ENCODE results near the gene ASF1A.
A peak's percentile ranks its signal among the peaks of the same experiment; 100 is the strongest.

DNA sequence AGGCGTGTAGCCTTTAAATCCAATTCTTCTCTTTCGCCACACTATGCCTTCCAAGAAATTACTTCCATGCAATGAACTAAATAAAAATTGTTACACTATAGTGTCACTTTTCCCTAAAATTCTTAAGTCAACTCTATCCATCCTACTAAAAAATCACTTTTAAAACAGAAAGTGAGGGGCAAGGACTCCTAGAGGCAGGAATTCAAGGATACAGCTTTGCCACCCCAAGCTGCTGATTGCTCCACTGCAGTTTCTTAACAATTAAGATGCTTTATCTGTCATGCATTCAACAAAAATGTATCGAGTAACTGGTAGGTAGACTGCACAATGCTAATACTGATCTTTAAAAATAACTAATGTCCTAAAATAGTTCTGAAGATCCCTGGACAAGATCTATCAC, 36.7 kb downstream of the ASF1A start:
- TF ChIP-seq POLR2AphosphoS5 (IDR thresholded peaks at IDR 0.05; ENCODE audit: low read depth, low read length) (no peak), SIN3A (IDR thresholded peaks at IDR 0.05; ENCODE audit: borderline replicate concordance, low read depth, low read length) (no peak), TCF12 (IDR thresholded peaks at IDR 0.05) (no peak), EP300 (IDR thresholded peaks at IDR 0.05; ENCODE audit: borderline replicate concordance in 1 of 2, low read depth in 1 of 2, low read length in 1 of 2) (no peak)
- TF ChIP-seq, protein P1, sequence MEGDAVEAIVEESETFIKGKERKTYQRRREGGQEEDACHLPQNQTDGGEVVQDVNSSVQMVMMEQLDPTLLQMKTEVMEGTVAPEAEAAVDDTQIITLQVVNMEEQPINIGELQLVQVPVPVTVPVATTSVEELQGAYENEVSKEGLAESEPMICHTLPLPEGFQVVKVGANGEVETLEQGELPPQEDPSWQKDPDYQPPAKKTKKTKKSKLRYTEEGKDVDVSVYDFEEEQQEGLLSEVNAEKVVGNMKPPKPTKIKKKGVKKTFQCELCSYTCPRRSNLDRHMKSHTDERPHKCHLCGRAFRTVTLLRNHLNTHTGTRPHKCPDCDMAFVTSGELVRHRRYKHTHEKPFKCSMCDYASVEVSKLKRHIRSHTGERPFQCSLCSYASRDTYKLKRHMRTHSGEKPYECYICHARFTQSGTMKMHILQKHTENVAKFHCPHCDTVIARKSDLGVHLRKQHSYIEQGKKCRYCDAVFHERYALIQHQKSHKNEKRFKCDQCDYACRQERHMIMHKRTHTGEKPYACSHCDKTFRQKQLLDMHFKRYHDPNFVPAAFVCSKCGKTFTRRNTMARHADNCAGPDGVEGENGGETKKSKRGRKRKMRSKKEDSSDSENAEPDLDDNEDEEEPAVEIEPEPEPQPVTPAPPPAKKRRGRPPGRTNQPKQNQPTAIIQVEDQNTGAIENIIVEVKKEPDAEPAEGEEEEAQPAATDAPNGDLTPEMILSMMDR (IDR thresholded peaks at IDR 0.05) = peak; percentile 35
